GM03348 (cell line): ENCODE measurements around the gene ERCC5.

Experiments used
- DNase-seq: peaks from one replicate; pipeline ENCODE4 v3.0.0; 2012; ENCODE audit warnings: low spot score

The ERCC5 gene

GRCh38 chr13:102881819-102882686 lies 36.2 kb downstream of the ERCC5 start:
- DNase-seq, result no peak

- no peak for DNase-seq
Observed at GRCh38 chr13:102892503-102892902, 46.7 kb downstream of the ERCC5 start.

GRCh38 chr13:102897371-102898138 lies 51.7 kb downstream of the ERCC5 start:
- DNase-seq, result no peak

GRCh38 chr13:102900193-102900608 lies 54.4 kb downstream of the ERCC5 start:
- no peak for DNase-seq

- no peak for DNase-seq
Observed at GRCh38 chr13:102901056-102901455, 55.2 kb downstream of the ERCC5 start.

GRCh38 chr13:102901615-102902305 lies 55.9 kb downstream of the ERCC5 start:
- no peak for DNase-seq

- DNase-seq, result no peak
Observed at GRCh38 chr13:102902789-102903347, 57.0 kb downstream of the ERCC5 start.

GRCh38 chr13:102903659-102904407 lies 58.0 kb downstream of the ERCC5 start:
- peak; percentile 34 for DNase-seq

GRCh38 chr13:102904408-102904862 lies 58.6 kb downstream of the ERCC5 start:
- no peak for DNase-seq

- DNase-seq, result no peak
Observed at GRCh38 chr13:102905905-102906771, 60.3 kb downstream of the ERCC5 start.

GRCh38 chr13:102907016-102907756 lies 61.4 kb downstream of the ERCC5 start:
- DNase-seq, result no peak

- DNase-seq, result no peak
Observed at GRCh38 chr13:102907886-102908515, 62.2 kb downstream of the ERCC5 start.

GRCh38 chr13:102909971-102910370 lies 64.1 kb downstream of the ERCC5 start:
- DNase-seq, result no peak

- no peak for DNase-seq
Observed at GRCh38 chr13:102911336-102911735, 65.5 kb downstream of the ERCC5 start.

GRCh38 chr13:102912599-102912998 lies 66.8 kb downstream of the ERCC5 start:
- DNase-seq, result no peak

- no peak for DNase-seq
Observed at GRCh38 chr13:102913914-102914313, 68.1 kb downstream of the ERCC5 start.

- DNase-seq, result no peak
Observed at GRCh38 chr13:102914339-102914930, 68.6 kb downstream of the ERCC5 start.

GRCh38 chr13:102915393-102915930 lies 69.6 kb downstream of the ERCC5 start:
- no peak for DNase-seq
